GM12878 (cell line): ENCODE results near the gene ADAMTS2. TPM values are rescaled to one million over a fixed set of nuclear protein-coding genes. Genes with fewer than 3 reads are reported as not detected.

Experiments
- ATAC-seq: fragments of 200-7000 bp; cut with Tn5 transposase; 3 replicates; pipeline ENCODE4 v1.9.1; 2020; ENCODE audit warnings: mild to moderate bottlenecking, moderate library complexity
- BruUV-seq: library from RNA; stranded (reverse); fragments of 400-500 nt; replicated peaks from 2 replicates; lab custom pipeline; 2021; lab: Mats Ljungman, UMichigan
- CTCF ChIA-PET: fragments of 300-600 bp; sonication (Branson Sonifier 250); formaldehyde crosslinking; extraction: SDS; loops from one replicate; lab custom pipeline; 2021; ENCODE audit warnings: inconsistent platforms; lab: Yijun Ruan, JAX
- POLR2A ChIA-PET: fragments of 350-600 bp; formaldehyde crosslinking; extraction: SDS; loops from one replicate; lab custom pipeline; 2021; ENCODE audit warnings: inconsistent platforms; lab: Charles Lee
- RAD21 ChIA-PET: fragments of 300-600 bp; sonication (Branson Sonifier 250); formaldehyde crosslinking; loops from one replicate; lab custom pipeline; 2023; ENCODE audit warnings: antibody characterized with exemption; ENCODE audit not compliant: unreplicated experiment; lab: Charles Lee
- SMC1A ChIA-PET: fragments of 300-600 bp; sonication (Branson Sonifier 250); formaldehyde crosslinking; loops from one replicate; lab custom pipeline; 2023; ENCODE audit not compliant: unreplicated experiment, uncharacterized antibody; lab: Charles Lee
- DNase-seq: peaks from one replicate; pipeline ENCODE4 v3.0.0-alpha.2; 2011; ENCODE audit warnings: low read depth, low spot score
- FAIRE-seq: peaks from 3 replicates; lab custom pipeline; 2011; peaks lifted over from hg19 to GRCh38; lab: Jason Lieb, UNC
- H2AFZ ChIP-seq: 2 replicates; pipeline ENCODE4 v1.6.0; 2011; ENCODE audit warnings: low read depth, low read length, control low read depth; ENCODE audit not compliant: control insufficient read depth
- H3K27ac ChIP-seq: 2 replicates; pipeline ENCODE4 v1.5.1; 2011; ENCODE audit warnings: control low read depth; ENCODE audit not compliant: control insufficient read depth, insufficient read depth
- H3K27me3 ChIP-seq, 2 experiments: replicated peaks in 1 of 2; 2 replicates each; pipeline versions ENCODE4 v1.6.0 to v1.6.1; 2011; ENCODE audit warnings: low read length in 1 of 2; ENCODE audit not compliant: control insufficient read depth in 2 of 2, insufficient read depth in 2 of 2
- H3K36me3 ChIP-seq, 2 experiments: 2 replicates each; pipeline ENCODE4 v1.5.1; 2011; ENCODE audit warnings: low read length in 1 of 2; ENCODE audit not compliant: control insufficient read depth in 2 of 2, insufficient read depth in 2 of 2
- H3K4me1 ChIP-seq: 2 replicates; pipeline ENCODE4 v1.6.1; 2011; ENCODE audit warnings: mild to moderate bottlenecking, low read length, moderate library complexity, mixed read lengths; ENCODE audit not compliant: control insufficient read depth, insufficient read depth
- H3K4me2 ChIP-seq: 2 replicates; pipeline ENCODE4 v1.6.0; 2011; ENCODE audit warnings: control low read depth; ENCODE audit not compliant: control insufficient read depth, insufficient read depth
- H3K4me3 ChIP-seq: fragments of 200-600 bp; sonication (generic); 2 replicates; pipeline ENCODE4 v1.5.1; 2016
- H3K79me2 ChIP-seq: 2 replicates; pipeline ENCODE4 v1.6.0; 2011; ENCODE audit warnings: low read length; ENCODE audit not compliant: control insufficient read depth, insufficient read depth
- H3K9ac ChIP-seq: 2 replicates; pipeline ENCODE4 v1.8.0; 2011; ENCODE audit warnings: low read length, control low read depth, mixed read lengths; ENCODE audit not compliant: control insufficient read depth, insufficient read depth
- H3K9me3 ChIP-seq: replicated peaks from 3 replicates; pipeline ENCODE4 v1.5.1; 2011; ENCODE audit warnings: mild to moderate bottlenecking, low read length; ENCODE audit not compliant: control insufficient read depth, insufficient read depth
- H4K20me1 ChIP-seq: 2 replicates; pipeline ENCODE4 v1.6.0; 2011; ENCODE audit not compliant: control insufficient read depth, insufficient read depth
- E2F4 ChIP-seq: IDR thresholded peaks from 2 replicates; pipeline ENCODE4 v1.6.1; 2012; ENCODE audit warnings: low read depth, low read length, improper control_type of control experiment
- EED ChIP-seq: sonication (generic); IDR thresholded peaks from 2 replicates; pipeline ENCODE4 v1.6.1; 2016; ENCODE audit warnings: antibody characterized with exemption, low read depth
- GABPA ChIP-seq: IDR thresholded peaks from 2 replicates; pipeline ENCODE4 v1.6.1; 2014; ENCODE audit warnings: antibody characterized with exemption, low read depth, mild to moderate bottlenecking, inconsistent platforms
- KLF5 ChIP-seq: fragments of 450-650 bp; IDR thresholded peaks from 2 replicates; pipeline ENCODE4 v1.6.1; 2014; ENCODE audit warnings: mild to moderate bottlenecking; ENCODE audit not compliant: partially characterized antibody
- NFYB ChIP-seq: IDR thresholded peaks from 2 replicates; pipeline ENCODE4 v1.6.1; 2011; ENCODE audit warnings: low read depth, mild to moderate bottlenecking, low read length, improper control_type of control experiment, moderate library complexity; ENCODE audit not compliant: insufficient read depth
- NR2C1 ChIP-seq: fragments of 450-650 bp; IDR thresholded peaks from 2 replicates; pipeline ENCODE4 v1.6.1; 2017; ENCODE audit warnings: antibody characterized with exemption, mild to moderate bottlenecking, moderate library complexity
- NR2F1 ChIP-seq: fragments of 450-650 bp; conservative IDR thresholded peaks from 2 replicates; pipeline ENCODE4 v1.6.1; 2017; ENCODE audit warnings: mild to moderate bottlenecking
- PAX8 ChIP-seq: fragments of 450-650 bp; IDR thresholded peaks from 2 replicates; pipeline ENCODE4 v1.6.1; 2017; ENCODE audit warnings: mild to moderate bottlenecking, moderate library complexity
- SKIL ChIP-seq: fragments of 450-650 bp; IDR thresholded peaks from 2 replicates; pipeline ENCODE4 v1.6.1; 2017; ENCODE audit warnings: mild to moderate bottlenecking, low read depth, inconsistent platforms; ENCODE audit not compliant: poor library complexity, severe bottlenecking
- TARDBP ChIP-seq: IDR thresholded peaks from 2 replicates; pipeline ENCODE4 v1.6.1; 2016; ENCODE audit warnings: borderline replicate concordance
- YY1 ChIP-seq: IDR thresholded peaks from 2 replicates; pipeline ENCODE4 v1.6.1; 2011; ENCODE audit warnings: low read depth, mild to moderate bottlenecking, low read length
- ZNF207 ChIP-seq: fragments of 450-650 bp; IDR thresholded peaks from 2 replicates; pipeline ENCODE4 v1.6.1; 2014; ENCODE audit warnings: antibody characterized with exemption, mild to moderate bottlenecking, borderline replicate concordance
- ZNF24 ChIP-seq: fragments of 450-650 bp; IDR thresholded peaks from 2 replicates; pipeline ENCODE4 v1.6.1; 2017; ENCODE audit warnings: antibody characterized with exemption, mild to moderate bottlenecking
- ZNF384 ChIP-seq: IDR thresholded peaks from 2 replicates; pipeline ENCODE4 v1.6.1; 2012; ENCODE audit warnings: low read depth, mild to moderate bottlenecking, low read length, improper control_type of control experiment, borderline replicate concordance
- WGBS: methylation state at CpG from one replicate; pipeline ENCODE4 v1.1.6; 2016; ENCODE audit warnings: low lambda C conversion rate; ENCODE audit not compliant: insufficient replicate concordance, insufficient coverage; ENCODE audit errors: missing lambda C conversion rate; 5-methylcytosine and 5-hydroxymethylcytosine counted together
- in situ Hi-C: fragments of 300-500 bp; cut with MboI; formaldehyde crosslinking; loops from 9 replicates; pipeline ENCODE4 v1.14.3; 2018; ENCODE audit warnings: mixed read lengths
- intact Hi-C: fragments of 100-400 bp; cut with micrococcal nuclease; formaldehyde crosslinking; loops from one replicate; pipeline ENCODE4 v1.14.2; 2022; ENCODE audit not compliant: unreplicated experiment
- polyA plus RNA-seq, 11 experiments: library from polyadenylated mRNA; depleted of rRNA in 4 of 11; unstranded in 6 of 11; stranded (reverse) in 5 of 11; fragments of >200 nt; fragmentation: Nextera tagmentation in 4 of 11; fragmentation: Illumina TruSeq in 1 of 11; extraction: Ambion mirVana in 4 of 11; extraction: Trizol in 1 of 11; gene quantifications; 1 replicate in 1 of 11; 2 replicates in 10 of 11; pipeline versions ENCODE4 v1.2.1 to v1.2.3, GENCODE V29; 2011 to 2016; ENCODE audit warnings: inconsistent platforms in 2 of 11, missing spikeins in 2 of 11, low read depth in 1 of 11
- total RNA-seq, 4 experiments: library from RNA; depleted of rRNA in 3 of 4; stranded (reverse); fragments of >200 nt in 3 of 4; fragmentation: Illumina TruSeq in 1 of 4; extraction: Trizol in 1 of 4; gene quantifications; 2 replicates each; pipeline versions ENCODE4 v1.2.1 to v1.2.3, GENCODE V29; 2013 to 2021
- TF ChIP-seq, protein P1 (sequence below): IDR thresholded peaks from 2 replicates; pipeline ENCODE4 v1.6.1; 2012; ENCODE audit warnings: low read depth, low read length, improper control_type of control experiment

The ADAMTS2 gene
- total and polyA plus RNA-seq, 10 of the 15 experiments (the other 5 are each of a cell fraction or from before 2014, with no cell fraction given) = 0.03 to 0.05 TPM; not detected in 8

GRCh38 chr5:179316982-179317381 is 28.3 kb downstream of the ADAMTS2 start:
- ATAC-seq (no peak), FAIRE-seq (no peak), DNase-seq (no peak)
- no peaks in the 10 kb centered on the region for H4K20me1 ChIP-seq
- no peak overlapping the region for H3K27ac ChIP-seq
- RAD21 ChIA-PET = no interaction called here
- BruUV-seq = no TSS peak
- no peak overlapping the region for H2AFZ ChIP-seq
- no peak overlapping the region for H3K4me2 ChIP-seq
- intact Hi-C loops (no loop called here), in situ Hi-C loops (no loop called here)
- no peak overlapping the region for H3K4me3 ChIP-seq
- H3K79me2 ChIP-seq = no peaks in the 10 kb centered on the region
- TF ChIP-seq EED (no peak), ZNF384 (no peak), NR2C1 (no peak), NR2F1 (no peak), YY1 (no peak), GABPA (no peak), SKIL (no peak), ZNF24 (no peak), PAX8 (no peak), NFYB (no peak), ZNF207 (no peak), TARDBP (no peak), E2F4 (no peak), KLF5 (no peak)
- TF ChIP-seq, protein P1, sequence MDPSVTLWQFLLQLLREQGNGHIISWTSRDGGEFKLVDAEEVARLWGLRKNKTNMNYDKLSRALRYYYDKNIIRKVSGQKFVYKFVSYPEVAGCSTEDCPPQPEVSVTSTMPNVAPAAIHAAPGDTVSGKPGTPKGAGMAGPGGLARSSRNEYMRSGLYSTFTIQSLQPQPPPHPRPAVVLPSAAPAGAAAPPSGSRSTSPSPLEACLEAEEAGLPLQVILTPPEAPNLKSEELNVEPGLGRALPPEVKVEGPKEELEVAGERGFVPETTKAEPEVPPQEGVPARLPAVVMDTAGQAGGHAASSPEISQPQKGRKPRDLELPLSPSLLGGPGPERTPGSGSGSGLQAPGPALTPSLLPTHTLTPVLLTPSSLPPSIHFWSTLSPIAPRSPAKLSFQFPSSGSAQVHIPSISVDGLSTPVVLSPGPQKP = no peak
- no peaks in the 10 kb centered on the region; the same call in 2 of the 3 replicates for H3K9me3 ChIP-seq
- no peaks in the 10 kb centered on the region for H3K4me1 ChIP-seq
- POLR2A ChIA-PET = no interaction called here
- no peak overlapping the region for H3K9ac ChIP-seq
- CTCF ChIA-PET = no interaction called here
- WGBS = 24% methylated on average over 6 of the region's 6 CpGs
- SMC1A ChIA-PET = no interaction called here
- H3K36me3 ChIP-seq = no peaks in the 10 kb centered on the region
- H3K27me3 ChIP-seq = no peaks in the 10 kb centered on the region
